ENCODE results near the gene AP1S3.

- TF ChIP-seq CTCF (IDR thresholded peaks at IDR 0.05; ENCODE audit: insufficient read depth, low read depth, low read length) (no peak), EZH2 (IDR thresholded peaks at IDR 0.05; ENCODE audit: insufficient read depth, low read length) (no peak)
Measured at GRCh38 chr2:223880796-223881195, 43.4 kb upstream of the AP1S3 start.

Measured in astrocyte (in vitro differentiated cells and primary cell).